ENCODE results near the gene KAT7. TPM values are rescaled to one million over a fixed set of nuclear protein-coding genes. Genes with fewer than 3 reads are reported as not detected.

Gene KAT7
- total and polyA plus RNA-seq, 2 experiments from 2014 or later: 31.0 to 187 TPM

GRCh38 chr17:49870298-49870697, 81.8 kb downstream of the KAT7 start (continued):
- TF ChIP-seq REST (IDR thresholded peaks at IDR 0.05; ENCODE audit: unreplicated experiment): no peak
- no peak for TF ChIP-seq STAT1 (IDR thresholded peaks at IDR 0.05; ENCODE audit: unreplicated experiment)
- TF ChIP-seq CREB1 (CRISPR knock-in tag; IDR thresholded peaks at IDR 0.05; ENCODE audit: low read depth): no peak
- TF ChIP-seq POLR2AphosphoS5 (IDR thresholded peaks at IDR 0.05; ENCODE audit: low read depth): no peak

GRCh38 chr17:49871211-49871610, 82.7 kb downstream of the KAT7 start:
- Histone ChIP-seq H3K27ac (ENCODE audit: low read depth) (no peak overlapping the region), H3K9me2 (ENCODE audit: insufficient read depth) (no peaks in the 10 kb centered on the region), H3K4me1 (ENCODE audit: insufficient read depth) (peaks cover 11% of the 10 kb centered on the region), H4K20me1 (replicated peaks; ENCODE audit: insufficient read depth) (no peaks in the 10 kb centered on the region), H3F3A (replicated peaks; ENCODE audit: low read depth) (no peaks in the 10 kb centered on the region), H3K27me3 (ENCODE audit: insufficient read depth) (no peaks in the 10 kb centered on the region), H3K4me3 (no peak overlapping the region), H3K79me2 (replicated peaks; ENCODE audit: insufficient read depth) (no peaks in the 10 kb centered on the region), H3K36me3 (ENCODE audit: insufficient read depth) (no peaks in the 10 kb centered on the region), H3K4me2 (no peak overlapping the region), H2AFZ (no peak overlapping the region)
- Mint-ChIP-seq H3K27me3 (ENCODE audit: insufficient read depth, low read depth, poor library complexity) (peaks cover 20% of the 10 kb centered on the region), H3K4me3 (no peak overlapping the region), H3K9me3 (no peaks in the 10 kb centered on the region), H3K4me1 (peaks cover 38% of the 10 kb centered on the region), H3K36me3 (ENCODE audit: low read depth) (peaks cover 3% of the 10 kb centered on the region; the same call in 2 of the 3 replicates), H3K27ac (no peak overlapping the region)
- ATAC-seq (no peak), DNase-seq (ENCODE audit: low spot score) (no peak)
- TF ChIP-seq JUNB (IDR thresholded peaks at IDR 0.05; ENCODE audit: unreplicated experiment) (no peak), EZH2phosphoT487 (IDR thresholded peaks at IDR 0.05; ENCODE audit: unreplicated experiment) (no peak), EZH2 (IDR thresholded peaks at IDR 0.05; ENCODE audit: low read depth, unreplicated experiment) (no peak), ZNF114 (CRISPR knock-in tag; IDR thresholded peaks at IDR 0.05) (no peak), ZNF331 (CRISPR knock-in tag; IDR thresholded peaks at IDR 0.05; ENCODE audit: low read depth) (no peak), POLR2AphosphoS5 (IDR thresholded peaks at IDR 0.05; ENCODE audit: low read depth) (no peak), CTCF (conservative IDR thresholded peaks at IDR 0.05; ENCODE audit: low read depth in 2 of 2) (no peak), ZNF462 (CRISPR knock-in tag; IDR thresholded peaks at IDR 0.05) (no peak), CREB1 (CRISPR knock-in tag; IDR thresholded peaks at IDR 0.05; ENCODE audit: low read depth) (no peak)
